ENCODE measurements around the gene MOSMO.

The MOSMO gene

DNA sequence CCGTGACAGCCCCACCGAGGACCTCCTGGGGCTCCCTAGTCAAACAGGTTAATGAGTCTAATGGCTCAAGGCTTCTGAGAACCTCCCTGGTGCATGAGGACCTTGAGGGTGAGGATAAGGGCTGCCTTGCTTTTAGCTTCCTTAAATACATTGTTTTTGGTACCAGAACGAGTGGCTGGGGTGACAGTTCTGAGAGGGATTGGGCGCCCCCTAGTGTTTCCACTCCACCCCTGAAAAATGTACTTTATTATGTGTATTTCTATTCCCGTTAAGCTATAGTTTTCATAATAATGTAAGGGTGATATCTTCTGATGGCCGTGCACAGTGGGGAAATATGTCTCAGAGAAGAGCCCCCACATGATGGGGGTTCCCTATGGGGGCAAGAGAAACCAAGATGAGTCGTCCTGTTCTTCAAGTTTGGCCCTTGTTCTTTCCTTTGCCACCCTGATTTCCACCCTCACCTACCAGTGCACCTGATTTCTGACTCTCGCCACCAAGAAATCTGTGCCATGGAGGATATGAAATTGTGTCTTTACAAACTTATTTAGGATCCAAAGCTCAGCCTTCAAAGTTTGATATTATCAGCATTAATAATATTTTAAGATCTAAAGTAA is 69.9 kb downstream of the MOSMO start:
- no peak overlapping the region for H3K27ac ChIP-seq (ENCODE audit: poor library complexity, severe bottlenecking)
- H3K4me3 ChIP-seq (ENCODE audit: severe bottlenecking): no peak overlapping the region
- peaks cover 31% of the 10 kb centered on the region for H3K4me1 ChIP-seq (ENCODE audit: insufficient read depth, poor library complexity, severe bottlenecking)
- H3K36me3 ChIP-seq (ENCODE audit: low read depth): peaks cover 68% of the 10 kb centered on the region
- no peaks in the 10 kb centered on the region for H3K9me3 ChIP-seq (ENCODE audit: severe bottlenecking)
- TF ChIP-seq, protein P1, sequence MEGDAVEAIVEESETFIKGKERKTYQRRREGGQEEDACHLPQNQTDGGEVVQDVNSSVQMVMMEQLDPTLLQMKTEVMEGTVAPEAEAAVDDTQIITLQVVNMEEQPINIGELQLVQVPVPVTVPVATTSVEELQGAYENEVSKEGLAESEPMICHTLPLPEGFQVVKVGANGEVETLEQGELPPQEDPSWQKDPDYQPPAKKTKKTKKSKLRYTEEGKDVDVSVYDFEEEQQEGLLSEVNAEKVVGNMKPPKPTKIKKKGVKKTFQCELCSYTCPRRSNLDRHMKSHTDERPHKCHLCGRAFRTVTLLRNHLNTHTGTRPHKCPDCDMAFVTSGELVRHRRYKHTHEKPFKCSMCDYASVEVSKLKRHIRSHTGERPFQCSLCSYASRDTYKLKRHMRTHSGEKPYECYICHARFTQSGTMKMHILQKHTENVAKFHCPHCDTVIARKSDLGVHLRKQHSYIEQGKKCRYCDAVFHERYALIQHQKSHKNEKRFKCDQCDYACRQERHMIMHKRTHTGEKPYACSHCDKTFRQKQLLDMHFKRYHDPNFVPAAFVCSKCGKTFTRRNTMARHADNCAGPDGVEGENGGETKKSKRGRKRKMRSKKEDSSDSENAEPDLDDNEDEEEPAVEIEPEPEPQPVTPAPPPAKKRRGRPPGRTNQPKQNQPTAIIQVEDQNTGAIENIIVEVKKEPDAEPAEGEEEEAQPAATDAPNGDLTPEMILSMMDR (IDR thresholded peaks at IDR 0.05; ENCODE audit: poor library complexity, severe bottlenecking): peak; percentile 96
- ATAC-seq (ENCODE audit: low read depth) (peak; percentile 60; the same call in 2 of the 3 replicates), DNase-seq (ENCODE audit: low spot score) (no peak)
- no peaks in the 10 kb centered on the region for H3K27me3 ChIP-seq (ENCODE audit: insufficient read depth, poor library complexity, severe bottlenecking)

DNA sequence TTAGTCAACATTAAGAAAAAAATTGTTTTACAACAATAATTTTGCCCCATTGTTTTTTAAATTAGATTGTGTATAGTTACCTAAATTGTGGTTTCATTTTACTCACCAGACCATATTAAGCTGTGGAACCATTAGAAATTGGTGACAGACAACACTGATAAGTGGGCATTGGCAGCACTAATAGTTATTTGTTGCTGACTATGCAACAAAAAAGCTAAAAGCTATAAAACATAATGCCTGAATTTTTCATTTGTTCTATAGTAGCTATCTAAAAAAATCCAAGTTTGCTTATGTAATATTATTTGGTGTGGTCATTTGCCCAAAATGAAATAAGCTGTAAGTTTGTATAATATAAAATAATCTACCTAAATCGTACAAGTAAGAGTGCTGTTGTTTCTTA is 70.7 kb downstream of the MOSMO start:
- ATAC-seq (ENCODE audit: low read depth) (no peak), DNase-seq (ENCODE audit: low spot score) (no peak)
- no peaks in the 10 kb centered on the region for H3K9me3 ChIP-seq (ENCODE audit: severe bottlenecking)
- H3K36me3 ChIP-seq (ENCODE audit: low read depth): peaks cover 73% of the 10 kb centered on the region
- H3K4me3 ChIP-seq (ENCODE audit: severe bottlenecking): no peak overlapping the region
- H3K27ac ChIP-seq (ENCODE audit: poor library complexity, severe bottlenecking): no peak overlapping the region
- H3K27me3 ChIP-seq (ENCODE audit: insufficient read depth, poor library complexity, severe bottlenecking): no peaks in the 10 kb centered on the region
- H3K4me1 ChIP-seq (ENCODE audit: insufficient read depth, poor library complexity, severe bottlenecking): peaks cover 24% of the 10 kb centered on the region
- TF ChIP-seq, protein P1 (IDR thresholded peaks at IDR 0.05; ENCODE audit: poor library complexity, severe bottlenecking): no peak

- DNase-seq (ENCODE audit: low spot score) (no peak), ATAC-seq (ENCODE audit: low read depth) (no peak)
- H3K4me1 ChIP-seq (ENCODE audit: insufficient read depth, poor library complexity, severe bottlenecking): peaks cover under 1% of the 10 kb centered on the region
- TF ChIP-seq, protein P1 (IDR thresholded peaks at IDR 0.05; ENCODE audit: poor library complexity, severe bottlenecking): no peak
- H3K36me3 ChIP-seq (ENCODE audit: low read depth): peaks cover 81% of the 10 kb centered on the region
- H3K4me3 ChIP-seq (ENCODE audit: severe bottlenecking): no peak overlapping the region
- H3K27me3 ChIP-seq (ENCODE audit: insufficient read depth, poor library complexity, severe bottlenecking): no peaks in the 10 kb centered on the region
- H3K9me3 ChIP-seq (ENCODE audit: severe bottlenecking): no peaks in the 10 kb centered on the region
- H3K27ac ChIP-seq (ENCODE audit: poor library complexity, severe bottlenecking): no peak overlapping the region
These were observed 73.1 kb downstream of the MOSMO start for GRCh38 chr16:22081050-22081449.

- Histone ChIP-seq H3K27ac (ENCODE audit: poor library complexity, severe bottlenecking) (no peak overlapping the region), H3K4me3 (ENCODE audit: severe bottlenecking) (no peak overlapping the region), H3K27me3 (ENCODE audit: insufficient read depth, poor library complexity, severe bottlenecking) (no peaks in the 10 kb centered on the region), H3K4me1 (ENCODE audit: insufficient read depth, poor library complexity, severe bottlenecking) (no peaks in the 10 kb centered on the region), H3K36me3 (ENCODE audit: low read depth) (peaks cover 48% of the 10 kb centered on the region), H3K9me3 (ENCODE audit: severe bottlenecking) (no peaks in the 10 kb centered on the region)
- ATAC-seq (ENCODE audit: low read depth) (no peak), DNase-seq (ENCODE audit: low spot score) (no peak)
- TF ChIP-seq, protein P1 (IDR thresholded peaks at IDR 0.05; ENCODE audit: poor library complexity, severe bottlenecking): no peak
These were observed 78.5 kb downstream of the MOSMO start for GRCh38 chr16:22086440-22086839.

DNA sequence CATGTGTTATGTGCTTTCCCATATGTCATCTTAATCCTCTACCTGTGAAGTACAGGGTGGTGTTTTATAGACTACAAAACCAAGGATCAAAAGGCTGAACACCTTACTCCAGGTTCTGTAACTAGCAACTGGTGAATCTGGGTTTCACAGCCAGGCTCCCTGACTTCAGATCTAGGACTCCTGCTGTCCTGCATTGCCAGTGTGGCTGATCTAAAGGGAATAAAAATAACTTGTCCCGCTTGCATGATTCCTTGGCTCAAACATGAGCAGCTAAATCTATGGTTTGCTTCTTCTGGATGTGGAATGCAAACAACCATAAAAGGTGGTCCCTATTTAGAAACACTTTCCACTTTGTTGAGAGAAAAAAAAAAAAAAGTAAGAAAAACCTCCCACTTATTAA is 80.7 kb downstream of the MOSMO start:
- Histone ChIP-seq H3K27me3 (ENCODE audit: insufficient read depth, poor library complexity, severe bottlenecking) (no peaks in the 10 kb centered on the region), H3K9me3 (ENCODE audit: severe bottlenecking) (no peaks in the 10 kb centered on the region), H3K36me3 (ENCODE audit: low read depth) (peaks cover 29% of the 10 kb centered on the region), H3K4me3 (ENCODE audit: severe bottlenecking) (no peak overlapping the region), H3K4me1 (ENCODE audit: insufficient read depth, poor library complexity, severe bottlenecking) (no peaks in the 10 kb centered on the region), H3K27ac (ENCODE audit: poor library complexity, severe bottlenecking) (no peak overlapping the region)
- no peak for ATAC-seq (ENCODE audit: low read depth)
- no peak for DNase-seq (ENCODE audit: low spot score)
- TF ChIP-seq, protein P1 (IDR thresholded peaks at IDR 0.05; ENCODE audit: poor library complexity, severe bottlenecking): no peak

Measured in RWPE2 (cell line).